MM.1S (cell line): ENCODE measurements around the gene GRPR.

Experiments used
- EZH2 ChIP-seq: fragments of 300-600 bp; sonication (generic); optimal IDR thresholded peaks from 2 replicates; pipeline ENCODE3; 2017; ENCODE audit warnings: low read depth, mild to moderate bottlenecking, antibody characterized with exemption, low read length, mixed read lengths
- EZH2phosphoT487 ChIP-seq: fragments of 300-600 bp; sonication (generic); IDR thresholded peaks from 2 replicates; pipeline ENCODE4 v1.6.1; 2018; ENCODE audit warnings: antibody characterized with exemption, low read length
- TF ChIP-seq, protein P1 (sequence below): fragments of 300-600 bp; sonication (generic); IDR thresholded peaks from 2 replicates; pipeline ENCODE4 v1.5.1; 2016; ENCODE audit warnings: antibody characterized with exemption, low read length, mixed read lengths

DNA sequence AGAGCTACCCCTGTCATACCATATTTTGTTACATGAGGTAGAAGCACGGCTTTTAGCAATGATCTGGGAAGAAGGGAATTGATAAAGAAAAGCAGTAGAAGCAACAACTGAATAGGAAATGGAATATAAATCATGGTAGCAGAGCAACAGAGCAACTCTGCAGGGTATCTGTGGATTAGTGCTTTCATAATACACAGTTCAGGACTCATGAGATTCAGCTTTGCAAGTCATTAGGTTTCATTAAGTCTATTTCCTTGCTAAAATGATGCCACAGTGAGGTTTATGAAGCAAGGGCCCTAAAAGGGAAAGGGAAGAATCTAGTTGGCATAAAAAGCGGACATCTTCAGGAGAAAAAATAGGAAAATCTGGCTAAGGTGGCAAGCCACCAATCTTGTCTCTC is 45.6 kb upstream of the GRPR start:
- TF ChIP-seq, protein P1, sequence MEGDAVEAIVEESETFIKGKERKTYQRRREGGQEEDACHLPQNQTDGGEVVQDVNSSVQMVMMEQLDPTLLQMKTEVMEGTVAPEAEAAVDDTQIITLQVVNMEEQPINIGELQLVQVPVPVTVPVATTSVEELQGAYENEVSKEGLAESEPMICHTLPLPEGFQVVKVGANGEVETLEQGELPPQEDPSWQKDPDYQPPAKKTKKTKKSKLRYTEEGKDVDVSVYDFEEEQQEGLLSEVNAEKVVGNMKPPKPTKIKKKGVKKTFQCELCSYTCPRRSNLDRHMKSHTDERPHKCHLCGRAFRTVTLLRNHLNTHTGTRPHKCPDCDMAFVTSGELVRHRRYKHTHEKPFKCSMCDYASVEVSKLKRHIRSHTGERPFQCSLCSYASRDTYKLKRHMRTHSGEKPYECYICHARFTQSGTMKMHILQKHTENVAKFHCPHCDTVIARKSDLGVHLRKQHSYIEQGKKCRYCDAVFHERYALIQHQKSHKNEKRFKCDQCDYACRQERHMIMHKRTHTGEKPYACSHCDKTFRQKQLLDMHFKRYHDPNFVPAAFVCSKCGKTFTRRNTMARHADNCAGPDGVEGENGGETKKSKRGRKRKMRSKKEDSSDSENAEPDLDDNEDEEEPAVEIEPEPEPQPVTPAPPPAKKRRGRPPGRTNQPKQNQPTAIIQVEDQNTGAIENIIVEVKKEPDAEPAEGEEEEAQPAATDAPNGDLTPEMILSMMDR = no peak
- TF ChIP-seq EZH2 = no peak
- TF ChIP-seq EZH2phosphoT487 = no peak
